ENCODE measurements around the gene INPP4A.

The INPP4A gene

DNA sequence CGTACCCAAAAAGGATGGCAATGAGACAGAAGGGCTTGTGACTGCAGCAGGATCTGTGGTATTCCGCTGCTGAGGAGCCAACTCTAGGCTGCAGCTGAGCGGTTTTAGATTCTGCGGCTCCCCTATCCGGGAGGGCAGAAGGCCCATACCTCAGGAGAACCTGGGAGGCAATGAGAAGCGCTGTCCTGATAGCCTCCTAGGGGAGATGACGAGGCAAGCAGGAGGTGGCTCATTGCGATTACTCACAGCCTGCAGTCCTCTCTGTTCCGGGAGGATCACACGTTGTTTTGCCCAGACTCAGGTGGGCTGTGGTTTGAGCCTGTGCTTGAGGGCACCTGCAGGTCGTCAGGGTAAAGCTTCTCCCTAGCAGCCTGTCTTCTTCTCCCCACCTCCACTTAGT is 98.6 kb downstream of the INPP4A start:
- no peak overlapping the region for H3K4me3 ChIP-seq (ENCODE audit: low read length)
- H3K4me1 ChIP-seq (ENCODE audit: insufficient read depth, low read length) = no peaks in the 10 kb centered on the region
- peaks cover 81% of the 10 kb centered on the region for H3K36me3 ChIP-seq (ENCODE audit: insufficient read depth, low read depth, low read length)
- no peaks in the 10 kb centered on the region for H3K9me3 ChIP-seq (ENCODE audit: insufficient read depth, low read depth, low read length)
- no peaks in the 10 kb centered on the region for H3K27me3 ChIP-seq (ENCODE audit: insufficient read depth, low read length)
- H3K9ac ChIP-seq (ENCODE audit: low read depth, low read length) = no peak overlapping the region
- H3K27ac ChIP-seq (ENCODE audit: low read length) = no peak overlapping the region

DNA sequence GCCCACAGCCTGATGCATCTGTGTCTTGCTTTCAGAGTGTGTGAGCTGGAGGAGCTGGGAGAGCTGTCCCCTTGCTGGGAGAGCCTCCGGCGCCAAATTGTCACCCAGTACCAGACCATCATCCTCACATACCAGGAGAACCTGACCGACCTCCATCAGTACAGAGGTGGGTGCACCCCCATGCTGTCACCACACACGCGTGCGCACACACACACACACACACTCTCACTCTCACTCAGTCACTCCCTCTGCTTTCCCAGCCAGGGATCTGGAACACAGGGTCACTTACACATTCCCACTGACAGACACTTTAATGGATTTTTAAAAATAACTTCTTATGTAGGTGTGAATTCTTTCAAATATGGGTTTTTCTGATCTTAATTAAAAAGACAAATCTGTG is 99.2 kb downstream of the INPP4A start:
- H3K27ac ChIP-seq (ENCODE audit: low read length) = no peak overlapping the region
- H3K4me1 ChIP-seq (ENCODE audit: insufficient read depth, low read length) = no peaks in the 10 kb centered on the region
- H3K4me3 ChIP-seq (ENCODE audit: low read length) = no peak overlapping the region
- peaks cover 74% of the 10 kb centered on the region for H3K36me3 ChIP-seq (ENCODE audit: insufficient read depth, low read depth, low read length)
- H3K9me3 ChIP-seq (ENCODE audit: insufficient read depth, low read depth, low read length) = no peaks in the 10 kb centered on the region
- H3K9ac ChIP-seq (ENCODE audit: low read depth, low read length) = no peak overlapping the region
- H3K27me3 ChIP-seq (ENCODE audit: insufficient read depth, low read length) = no peaks in the 10 kb centered on the region

DNA sequence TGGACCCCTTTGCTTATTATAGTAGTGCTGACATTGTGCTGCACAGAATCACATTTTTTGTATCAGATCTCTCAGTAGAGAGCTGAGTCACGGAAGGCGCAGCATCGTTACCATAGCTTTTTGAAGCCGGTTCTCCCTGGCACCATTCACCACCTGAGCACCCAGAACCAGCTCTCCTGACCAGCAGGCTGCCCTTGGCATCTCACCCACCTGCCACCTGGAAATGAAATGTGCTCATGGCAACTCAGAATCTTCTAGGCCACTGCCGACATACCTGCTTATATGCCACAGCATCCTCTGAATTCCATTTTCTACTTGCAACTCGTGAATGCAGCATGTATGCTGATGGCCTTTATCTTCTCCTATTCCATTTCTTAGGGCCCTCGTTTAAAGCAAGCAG is 100.9 kb downstream of the INPP4A start:
- Histone ChIP-seq H3K27me3 (ENCODE audit: insufficient read depth, low read length) (no peaks in the 10 kb centered on the region), H3K4me3 (ENCODE audit: low read length) (no peak overlapping the region), H3K27ac (ENCODE audit: low read length) (no peak overlapping the region), H3K4me1 (ENCODE audit: insufficient read depth, low read length) (no peaks in the 10 kb centered on the region), H3K9me3 (ENCODE audit: insufficient read depth, low read depth, low read length) (no peaks in the 10 kb centered on the region), H3K9ac (ENCODE audit: low read depth, low read length) (no peak overlapping the region), H3K36me3 (ENCODE audit: insufficient read depth, low read depth, low read length) (peaks cover 68% of the 10 kb centered on the region)

DNA sequence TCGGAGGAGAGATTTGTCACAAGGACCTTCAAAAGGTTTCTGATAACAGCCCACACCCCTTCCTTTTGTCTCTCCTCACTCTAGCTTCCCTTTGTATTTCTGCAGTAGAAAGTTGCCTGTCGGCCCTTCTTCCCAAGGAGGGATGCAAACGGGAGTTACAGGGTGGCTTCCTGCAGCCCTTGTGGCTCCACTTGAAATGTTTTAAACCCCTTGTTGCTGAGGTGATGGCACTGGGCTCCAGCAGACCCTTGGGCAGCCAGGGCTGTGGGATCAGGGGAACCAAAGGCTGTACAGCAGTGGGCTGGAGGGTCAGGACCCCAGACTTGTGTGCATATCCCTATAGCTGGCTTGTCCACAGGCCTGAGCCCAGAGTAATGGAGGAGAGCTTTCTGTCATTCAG is 101.5 kb downstream of the INPP4A start:
- Histone ChIP-seq H3K27ac (ENCODE audit: low read length) (no peak overlapping the region), H3K36me3 (ENCODE audit: insufficient read depth, low read depth, low read length) (peaks cover 71% of the 10 kb centered on the region)

DNA sequence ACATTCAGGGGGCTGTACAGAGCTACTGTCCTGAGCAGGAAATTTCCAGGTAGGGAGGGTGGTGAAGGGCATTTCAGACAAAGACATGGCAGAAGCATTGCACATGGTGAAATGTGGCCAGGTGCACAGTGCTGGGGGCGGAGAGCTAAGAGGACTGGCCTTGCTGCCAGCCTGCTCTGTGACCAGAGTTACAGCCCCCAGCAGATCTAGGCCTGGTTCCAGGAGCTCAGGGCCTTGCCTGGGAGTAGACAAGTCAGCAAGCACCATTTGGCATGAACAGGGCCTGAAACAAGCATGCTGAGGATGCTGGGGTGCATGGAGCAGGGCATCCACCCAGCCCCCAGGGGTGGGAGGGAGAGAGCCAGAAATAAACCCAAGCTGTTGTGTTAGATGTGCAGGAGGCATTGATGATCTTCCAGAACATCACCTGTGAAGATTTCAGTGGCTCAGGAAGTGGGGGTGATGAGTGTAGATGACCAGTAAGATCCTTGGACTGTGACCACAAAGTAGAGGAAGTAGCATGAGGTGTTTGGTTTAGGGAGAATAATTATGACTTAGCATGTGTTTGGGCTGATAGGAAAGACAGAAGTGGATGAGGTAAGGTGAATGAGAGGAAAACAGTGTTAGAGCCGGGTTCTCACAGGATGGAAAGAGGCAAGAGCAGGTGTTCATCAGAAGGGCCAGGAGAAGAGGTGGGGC is 102.6 kb downstream of the INPP4A start:
- Histone ChIP-seq H3K27ac (ENCODE audit: low read length) (no peak overlapping the region), H3K36me3 (ENCODE audit: insufficient read depth, low read depth, low read length) (peaks cover 74% of the 10 kb centered on the region), H3K27me3 (ENCODE audit: insufficient read depth, low read length) (no peaks in the 10 kb centered on the region), H3K4me1 (ENCODE audit: insufficient read depth, low read length) (no peaks in the 10 kb centered on the region), H3K9ac (ENCODE audit: low read depth, low read length) (no peak overlapping the region), H3K9me3 (ENCODE audit: insufficient read depth, low read depth, low read length) (no peaks in the 10 kb centered on the region), H3K4me3 (ENCODE audit: low read length) (no peak overlapping the region)

More for the DNA sequence above, 101.5 kb downstream of the INPP4A start:
- Histone ChIP-seq H3K9me3 (ENCODE audit: insufficient read depth, low read depth, low read length) (no peaks in the 10 kb centered on the region), H3K4me3 (ENCODE audit: low read length) (no peak overlapping the region), H3K4me1 (ENCODE audit: insufficient read depth, low read length) (no peaks in the 10 kb centered on the region), H3K9ac (ENCODE audit: low read depth, low read length) (no peak overlapping the region), H3K27me3 (ENCODE audit: insufficient read depth, low read length) (no peaks in the 10 kb centered on the region)

DNA sequence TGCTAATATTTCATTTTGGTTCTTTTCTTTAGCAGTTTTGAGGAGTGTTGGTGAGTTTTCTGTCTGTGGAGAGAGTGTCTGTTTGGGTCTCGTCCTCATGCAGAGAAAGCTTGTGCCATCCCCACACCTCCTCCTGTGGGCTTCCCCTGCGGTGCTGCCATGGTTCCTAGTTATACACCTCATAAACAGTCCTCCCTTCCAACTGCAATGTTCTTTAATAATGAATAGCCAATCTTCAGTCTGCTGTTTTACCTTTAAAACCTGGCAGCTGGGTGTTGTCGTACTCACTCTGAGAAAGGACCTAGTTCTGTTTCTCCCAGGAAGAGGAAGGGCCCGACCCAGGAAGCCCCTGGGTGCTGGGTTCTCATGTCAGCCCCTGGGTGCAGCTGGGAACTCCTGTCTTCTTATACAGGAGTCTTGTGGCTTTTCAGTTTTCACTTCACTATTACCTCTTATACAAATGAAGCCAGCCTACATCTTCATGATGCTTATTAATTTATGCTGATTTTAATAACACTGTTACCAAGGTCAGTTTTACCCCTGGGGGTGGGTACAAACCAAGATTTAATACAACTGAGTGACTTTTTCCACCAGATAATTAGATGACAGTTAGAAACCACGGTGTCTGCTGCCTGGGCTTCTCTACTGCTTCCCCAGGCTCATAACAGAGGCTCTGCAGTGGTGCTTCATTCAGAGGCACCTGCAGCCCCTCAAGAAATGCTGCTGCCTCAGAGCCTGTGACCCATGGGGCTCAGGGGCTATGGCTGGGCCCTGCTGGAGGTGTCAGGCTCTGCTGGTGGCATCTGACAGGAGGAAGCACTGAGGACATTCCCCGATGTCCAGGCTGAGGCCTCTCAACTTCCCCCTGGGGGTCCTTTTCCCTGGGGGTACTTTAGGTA is 104.5 kb downstream of the INPP4A start:
- H3K36me3 ChIP-seq (ENCODE audit: insufficient read depth, low read depth, low read length) = peaks cover 81% of the 10 kb centered on the region
- no peak overlapping the region for H3K27ac ChIP-seq (ENCODE audit: low read length)
- H3K9ac ChIP-seq (ENCODE audit: low read depth, low read length) = no peak overlapping the region
- H3K4me1 ChIP-seq (ENCODE audit: insufficient read depth, low read length) = no peaks in the 10 kb centered on the region
- no peak overlapping the region for H3K4me3 ChIP-seq (ENCODE audit: low read length)
- no peaks in the 10 kb centered on the region for H3K9me3 ChIP-seq (ENCODE audit: insufficient read depth, low read depth, low read length)
- H3K27me3 ChIP-seq (ENCODE audit: insufficient read depth, low read length) = no peaks in the 10 kb centered on the region

DNA sequence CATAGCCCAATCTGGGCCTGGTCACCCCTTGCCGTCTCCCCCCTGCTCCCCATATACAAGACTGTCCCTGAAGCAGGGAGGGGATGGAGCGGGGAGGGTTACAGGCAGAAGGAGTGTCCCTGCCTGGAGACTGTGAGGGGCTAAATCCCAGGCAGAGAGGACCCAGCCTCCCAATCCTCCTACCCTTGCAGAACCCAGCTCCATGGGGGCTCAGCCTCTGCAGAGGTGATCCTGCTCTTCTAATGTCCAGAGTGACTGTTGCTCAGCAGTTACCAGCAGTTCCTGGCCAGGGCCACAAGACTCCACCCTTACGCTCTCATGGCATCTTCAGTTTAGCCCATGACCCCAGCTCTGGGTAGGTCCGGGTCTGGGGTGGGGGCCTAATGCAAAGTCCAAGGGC is 105.5 kb downstream of the INPP4A start:
- Histone ChIP-seq H3K27me3 (ENCODE audit: insufficient read depth, low read length) (no peaks in the 10 kb centered on the region), H3K4me3 (ENCODE audit: low read length) (no peak overlapping the region), H3K9me3 (ENCODE audit: insufficient read depth, low read depth, low read length) (no peaks in the 10 kb centered on the region), H3K9ac (ENCODE audit: low read depth, low read length) (no peak overlapping the region), H3K27ac (ENCODE audit: low read length) (no peak overlapping the region), H3K4me1 (ENCODE audit: insufficient read depth, low read length) (no peaks in the 10 kb centered on the region), H3K36me3 (ENCODE audit: insufficient read depth, low read depth, low read length) (peaks cover 81% of the 10 kb centered on the region)

DNA sequence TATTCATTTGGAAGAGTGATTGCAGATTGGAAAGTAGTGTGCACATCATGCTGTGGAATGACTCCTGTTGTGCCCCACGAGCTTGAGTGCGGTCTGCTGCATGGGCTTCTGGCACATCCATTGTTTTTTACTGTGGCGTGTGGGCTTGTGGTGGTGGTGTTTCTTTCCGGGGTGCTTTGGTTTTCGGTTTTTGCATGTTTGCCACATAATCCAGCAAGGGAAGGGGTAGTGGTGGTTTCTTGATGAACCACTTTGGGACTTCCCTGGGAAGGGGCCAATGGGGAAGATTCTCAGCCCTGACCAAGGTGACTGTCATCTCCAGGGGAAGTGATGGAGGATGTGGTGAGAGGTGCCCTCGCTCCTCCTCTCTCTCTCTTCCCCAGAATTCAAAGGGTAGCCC is 106.7 kb downstream of the INPP4A start:
- Histone ChIP-seq H3K27ac (ENCODE audit: low read length) (no peak overlapping the region), H3K9me3 (ENCODE audit: insufficient read depth, low read depth, low read length) (no peaks in the 10 kb centered on the region), H3K4me3 (ENCODE audit: low read length) (no peak overlapping the region), H3K9ac (ENCODE audit: low read depth, low read length) (no peak overlapping the region), H3K27me3 (ENCODE audit: insufficient read depth, low read length) (no peaks in the 10 kb centered on the region), H3K36me3 (ENCODE audit: insufficient read depth, low read depth, low read length) (peaks cover 81% of the 10 kb centered on the region), H3K4me1 (ENCODE audit: insufficient read depth, low read length) (no peaks in the 10 kb centered on the region)

DNA sequence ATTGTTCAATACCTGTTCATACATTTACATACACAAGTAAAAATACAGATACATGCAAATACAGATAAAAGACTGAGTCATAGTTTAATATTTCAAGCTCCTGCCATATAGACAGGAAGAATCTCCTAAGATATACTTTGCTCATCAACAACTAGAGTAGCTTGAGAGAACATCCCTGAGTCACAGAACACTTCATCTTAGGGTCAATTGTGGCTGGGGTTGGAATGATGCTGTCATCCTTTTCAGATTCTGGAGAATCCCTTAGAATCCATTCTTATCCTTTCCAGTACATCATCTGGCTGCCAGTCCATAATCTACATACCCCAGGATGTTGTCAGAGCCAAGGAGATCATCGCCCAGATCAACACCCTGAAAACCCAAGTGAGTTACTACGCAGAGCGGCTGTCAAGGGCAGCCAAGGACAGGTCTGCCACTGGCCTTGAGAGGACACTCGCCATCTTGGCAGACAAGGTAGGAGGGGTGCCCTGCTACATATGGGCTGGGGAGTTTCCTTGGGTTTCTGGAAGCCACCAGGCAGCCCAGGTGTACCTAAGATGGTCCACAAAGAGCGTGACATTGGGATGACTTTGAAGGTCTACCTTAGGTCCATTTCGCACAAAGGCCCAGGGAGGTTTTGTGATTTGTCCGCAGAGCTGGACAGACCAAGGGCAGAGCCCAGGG is 108.0 kb downstream of the INPP4A start:
- Histone ChIP-seq H3K4me3 (ENCODE audit: low read length) (no peak overlapping the region), H3K27me3 (ENCODE audit: insufficient read depth, low read length) (no peaks in the 10 kb centered on the region), H3K4me1 (ENCODE audit: insufficient read depth, low read length) (no peaks in the 10 kb centered on the region), H3K9ac (ENCODE audit: low read depth, low read length) (no peak overlapping the region), H3K9me3 (ENCODE audit: insufficient read depth, low read depth, low read length) (no peaks in the 10 kb centered on the region), H3K36me3 (ENCODE audit: insufficient read depth, low read depth, low read length) (peaks cover 80% of the 10 kb centered on the region), H3K27ac (ENCODE audit: low read length) (no peak overlapping the region)

DNA sequence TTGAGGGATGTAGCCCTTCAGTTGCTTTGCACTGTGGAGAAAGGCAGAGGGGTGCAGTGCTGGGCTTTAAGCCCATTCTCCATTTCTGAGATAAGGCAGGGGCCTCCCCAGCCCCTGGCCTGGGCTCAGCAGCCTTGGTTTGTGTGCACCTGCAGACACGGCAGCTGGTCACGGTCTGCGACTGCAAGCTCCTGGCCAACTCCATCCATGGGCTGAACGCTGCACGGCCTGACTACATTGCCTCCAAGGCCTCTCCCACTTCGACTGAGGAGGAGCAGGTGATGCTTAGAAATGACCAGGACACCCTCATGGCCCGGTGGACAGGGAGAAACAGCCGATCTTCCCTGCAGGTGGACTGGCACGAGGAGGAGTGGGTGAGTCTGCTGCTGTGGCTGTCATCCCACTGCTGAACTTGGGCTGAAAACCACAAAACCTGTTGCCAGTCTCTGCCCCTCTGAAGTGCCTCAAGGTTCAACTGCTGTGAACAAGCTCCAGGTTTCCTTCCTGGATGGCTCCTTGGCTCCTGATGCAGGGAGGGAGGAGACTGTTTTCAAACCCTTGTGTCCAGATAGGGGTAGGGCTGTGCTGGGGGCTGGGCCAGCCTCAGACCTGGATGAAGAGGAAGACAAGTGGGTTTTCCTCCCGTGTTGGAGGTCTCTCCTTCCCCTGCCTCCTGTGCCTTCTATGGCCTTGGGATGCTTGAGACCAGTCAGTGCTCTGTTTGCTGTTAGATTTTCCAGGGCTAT is 109.6 kb downstream of the INPP4A start:
- no peaks in the 10 kb centered on the region for H3K9me3 ChIP-seq (ENCODE audit: insufficient read depth, low read depth, low read length)
- no peak overlapping the region for H3K9ac ChIP-seq (ENCODE audit: low read depth, low read length)
- no peaks in the 10 kb centered on the region for H3K4me1 ChIP-seq (ENCODE audit: insufficient read depth, low read length)
- no peak overlapping the region for H3K4me3 ChIP-seq (ENCODE audit: low read length)
- peaks cover 93% of the 10 kb centered on the region for H3K36me3 ChIP-seq (ENCODE audit: insufficient read depth, low read depth, low read length)
- no peak overlapping the region for H3K27ac ChIP-seq (ENCODE audit: low read length)
- no peaks in the 10 kb centered on the region for H3K27me3 ChIP-seq (ENCODE audit: insufficient read depth, low read length)

DNA sequence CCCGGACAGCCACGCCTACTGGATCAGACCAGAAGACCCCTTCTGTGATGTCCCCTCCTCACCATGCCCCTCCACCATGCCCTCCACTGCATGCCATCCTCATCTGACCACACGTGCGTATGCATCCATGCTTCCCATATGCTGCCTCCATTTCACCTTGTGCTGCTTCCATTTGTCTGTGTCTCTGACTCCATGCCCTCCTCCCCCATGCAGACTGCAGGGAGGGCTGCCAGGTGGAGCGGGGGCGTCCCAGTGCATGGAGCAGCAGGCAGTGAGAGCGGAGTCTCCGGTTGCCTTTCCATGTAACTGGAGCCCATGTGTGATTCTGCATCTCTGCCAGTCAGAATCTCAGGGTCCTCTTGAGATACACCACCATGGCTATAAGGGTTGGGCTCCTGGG is 111.0 kb downstream of the INPP4A start:
- no peaks in the 10 kb centered on the region for H3K9me3 ChIP-seq (ENCODE audit: insufficient read depth, low read depth, low read length)
- H3K27ac ChIP-seq (ENCODE audit: low read length) = no peak overlapping the region
- H3K4me3 ChIP-seq (ENCODE audit: low read length) = no peak overlapping the region
- H3K4me1 ChIP-seq (ENCODE audit: insufficient read depth, low read length) = no peaks in the 10 kb centered on the region
- H3K9ac ChIP-seq (ENCODE audit: low read depth, low read length) = no peak overlapping the region
- peaks cover 96% of the 10 kb centered on the region for H3K36me3 ChIP-seq (ENCODE audit: insufficient read depth, low read depth, low read length)
- no peaks in the 10 kb centered on the region for H3K27me3 ChIP-seq (ENCODE audit: insufficient read depth, low read length)
